HEK293T (cell line): ENCODE measurements around the gene EMD.

Experiments used
- BHLHE40 ChIP-seq: fragments of 450-650 bp; IDR thresholded peaks from 2 replicates; pipeline ENCODE4 v1.6.1; 2016; ENCODE audit warnings: mild to moderate bottlenecking, moderate library complexity, borderline replicate concordance
- FOXK2 ChIP-seq: fragments of 450-650 bp; IDR thresholded peaks from 2 replicates; pipeline ENCODE4 v1.6.1; 2016; ENCODE audit warnings: mild to moderate bottlenecking
- FOXM1 ChIP-seq: fragments of 450-650 bp; IDR thresholded peaks from 2 replicates; pipeline ENCODE4 v1.6.1; 2017; ENCODE audit warnings: mild to moderate bottlenecking, borderline replicate concordance
- L3MBTL2 ChIP-seq: fragments of 450-650 bp; conservative IDR thresholded peaks from 2 replicates; pipeline ENCODE4 v1.6.1; 2016; ENCODE audit warnings: mild to moderate bottlenecking
- SUZ12 ChIP-seq: fragments of 450-650 bp; IDR thresholded peaks from 2 replicates; pipeline ENCODE4 v1.6.1; 2016; ENCODE audit warnings: mild to moderate bottlenecking

DNA sequence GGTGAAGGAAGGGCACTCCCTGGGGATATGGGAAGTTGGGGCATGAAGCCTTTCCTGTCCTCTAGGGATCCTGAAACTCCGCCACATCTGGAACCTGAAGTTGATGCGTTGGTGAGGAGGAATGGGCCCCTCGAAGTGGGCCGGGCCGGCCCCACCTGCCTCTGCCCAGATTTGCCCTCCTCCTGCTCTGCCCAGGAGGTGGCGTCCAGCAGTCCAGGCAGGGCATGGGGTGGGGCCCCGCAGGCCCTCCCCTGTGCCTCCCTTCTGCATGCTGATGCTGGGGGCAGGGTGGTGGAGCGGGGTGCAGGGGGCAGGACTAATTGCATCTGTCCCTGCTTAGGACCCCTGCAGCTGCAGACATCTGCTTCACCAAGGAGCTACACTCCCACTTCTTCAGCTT is 34.0 kb downstream of the EMD start:
- TF ChIP-seq SUZ12: no peak
- TF ChIP-seq FOXK2: no peak
- no peak for TF ChIP-seq FOXM1
- no peak for TF ChIP-seq L3MBTL2
- TF ChIP-seq BHLHE40: no peak
